GM21619 (cell line): ENCODE measurements around the gene SLC37A4.
"Not testable (repeated sequence)": the region's sequence is repeated elsewhere in the genome, so short reads cannot be mapped to it uniquely, and the experiment has no call there.

ENCODE experiments used
- ATAC-seq: cut with Tn5 transposase; IDR thresholded peaks from one replicate; pipeline ENCODE4 v1.9.1; 2021; ENCODE audit not compliant: unreplicated experiment

Gene SLC37A4

GRCh38 chr11:119030329-119031047 is at the start of gene SLC37A4:
Gene SLC37A4 (minus strand): TSS chr11:119030877.
- peak; percentile 89 for ATAC-seq

DNA sequence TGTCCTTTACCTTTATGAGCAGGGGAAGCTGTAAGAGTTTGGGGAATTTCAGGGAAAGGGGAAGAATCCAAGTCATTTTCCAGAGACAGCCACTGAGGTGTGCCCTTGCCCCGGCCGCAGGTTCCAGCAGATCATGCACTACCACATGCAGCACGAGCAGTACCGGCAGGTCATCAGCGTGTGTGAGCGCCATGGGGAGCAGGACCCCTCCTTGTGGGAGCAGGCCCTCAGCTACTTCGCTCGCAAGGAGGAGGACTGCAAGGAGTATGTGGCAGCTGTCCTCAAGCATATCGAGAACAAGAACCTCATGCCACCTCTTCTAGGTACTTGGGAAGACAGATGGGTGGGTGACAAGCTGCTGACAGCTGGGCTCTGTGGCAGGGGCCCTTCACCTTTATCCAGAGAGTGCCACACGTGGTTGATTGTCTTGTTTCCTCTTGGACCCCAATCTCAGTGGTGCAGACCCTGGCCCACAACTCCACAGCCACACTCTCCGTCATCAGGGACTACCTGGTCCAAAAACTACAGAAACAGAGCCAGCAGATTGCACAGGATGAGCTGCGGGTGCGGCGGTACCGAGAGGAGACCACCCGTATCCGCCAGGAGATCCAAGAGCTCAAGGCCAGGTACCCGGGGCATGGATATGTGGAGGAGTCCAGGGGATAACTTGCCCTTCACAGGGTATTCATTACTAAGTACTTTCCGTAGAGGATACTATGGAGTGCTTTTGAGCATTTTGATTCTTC is 48.2 kb upstream of the SLC37A4 start:
- no peak for ATAC-seq

DNA sequence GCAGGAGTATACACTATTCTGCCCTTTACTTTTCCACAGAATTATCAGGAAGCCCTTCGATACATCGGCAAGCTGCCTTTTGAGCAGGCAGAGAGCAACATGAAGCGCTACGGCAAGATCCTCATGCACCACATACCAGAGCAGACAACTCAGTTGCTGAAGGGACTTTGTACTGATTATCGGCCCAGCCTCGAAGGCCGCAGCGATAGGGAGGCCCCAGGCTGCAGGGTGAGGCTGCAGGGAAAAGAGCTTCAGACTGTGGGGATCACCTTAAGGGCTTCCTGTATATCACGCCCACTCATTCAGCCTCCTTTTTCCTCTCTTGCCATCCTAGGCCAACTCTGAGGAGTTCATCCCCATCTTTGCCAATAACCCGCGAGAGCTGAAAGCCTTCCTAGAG is 47.2 kb upstream of the SLC37A4 start:
- ATAC-seq, result no peak

DNA sequence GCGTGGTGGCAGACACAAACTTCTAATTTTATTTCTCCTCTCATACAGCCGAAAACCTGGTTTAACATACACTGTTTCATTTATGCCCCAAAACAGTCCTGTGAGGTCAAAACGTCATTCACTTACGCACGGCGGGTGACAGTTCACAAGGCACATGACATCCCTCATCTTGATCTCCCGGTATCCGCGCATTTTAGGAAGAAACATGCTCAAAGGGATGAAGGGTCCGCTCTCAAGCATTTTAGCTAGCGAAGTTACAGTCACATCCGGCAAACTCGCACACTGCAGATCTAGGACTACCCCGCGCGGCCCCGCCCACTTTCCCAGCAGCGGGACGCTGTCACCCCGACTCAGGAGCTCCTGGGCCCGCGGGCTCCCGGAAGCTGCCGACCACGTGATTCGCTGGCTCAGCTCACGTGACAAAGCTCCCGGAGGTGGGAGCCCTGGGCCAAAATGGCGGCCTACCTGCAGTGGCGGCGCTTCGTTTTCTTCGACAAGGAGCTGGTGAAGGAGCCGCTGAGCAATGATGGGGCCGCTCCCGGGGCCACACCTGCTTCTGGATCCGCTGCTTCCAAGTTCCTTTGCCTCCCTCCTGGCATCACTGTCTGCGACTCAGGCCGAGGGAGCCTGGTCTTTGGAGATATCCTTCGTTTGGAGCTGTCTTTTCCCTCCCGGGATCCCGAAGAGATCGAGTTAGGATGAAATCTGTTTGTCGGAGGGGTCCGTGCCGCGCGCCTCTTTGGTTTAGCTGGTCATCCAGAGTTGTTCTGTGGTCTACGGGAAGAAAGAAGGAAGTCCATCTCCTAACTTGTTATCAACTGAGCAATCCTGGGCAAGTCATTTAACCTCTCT is 36.9 kb upstream of the SLC37A4 start, which contains the start of gene VPS11:
Gene VPS11 (plus strand): TSS at position 448 of the 852 bp plus-strand sequence. CDS start 6 bp downstream, at position 454.
- peak; percentile 95 for ATAC-seq

DNA sequence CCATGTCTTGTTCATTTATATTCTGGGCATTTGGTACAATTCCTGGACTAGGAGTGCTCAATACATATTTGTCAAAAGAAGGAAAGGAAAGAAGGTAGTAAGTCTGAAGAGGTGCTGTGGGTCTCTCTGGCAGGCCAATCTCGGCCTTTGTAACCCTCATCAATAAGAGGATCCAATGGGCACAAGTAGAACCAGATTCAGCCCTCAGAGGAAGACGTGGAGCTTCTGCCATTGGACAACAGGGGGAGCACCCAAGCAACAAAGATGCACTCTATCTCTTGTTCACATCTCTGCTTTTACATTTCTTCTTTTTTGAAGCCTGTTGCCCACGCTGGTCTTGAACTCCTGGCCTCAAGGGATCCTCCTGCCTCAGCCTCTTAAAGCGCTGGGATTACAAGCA is 34.7 kb upstream of the SLC37A4 start:
- ATAC-seq, result no peak

- no peak for ATAC-seq
Measured at GRCh38 chr11:119062779-119063178, 32.1 kb upstream of the SLC37A4 start.

GRCh38 chr11:119061256-119061655 is 30.6 kb upstream of the SLC37A4 start:
- ATAC-seq, result no peak

DNA sequence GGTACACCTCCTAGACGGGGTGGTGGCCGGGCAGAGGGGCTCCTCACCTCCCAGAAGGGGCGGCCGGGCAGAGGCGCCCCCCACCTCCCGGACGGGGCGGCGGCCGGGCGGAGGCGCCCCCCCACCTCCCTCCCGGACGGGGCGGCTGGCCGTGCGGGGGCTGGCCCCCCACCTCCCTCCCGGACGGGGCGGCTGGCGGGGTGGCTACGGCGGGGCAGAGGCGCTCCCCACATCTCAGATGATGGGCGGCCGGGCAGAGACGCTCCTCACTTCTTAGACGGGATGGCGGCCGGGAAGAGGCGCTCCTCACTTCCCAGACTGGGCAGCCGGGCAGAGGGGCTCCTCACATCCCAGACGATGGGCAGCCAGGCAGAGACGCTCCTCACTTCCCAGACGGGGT is 28.5 kb upstream of the SLC37A4 start:
- not testable (repeated sequence) for ATAC-seq

DNA sequence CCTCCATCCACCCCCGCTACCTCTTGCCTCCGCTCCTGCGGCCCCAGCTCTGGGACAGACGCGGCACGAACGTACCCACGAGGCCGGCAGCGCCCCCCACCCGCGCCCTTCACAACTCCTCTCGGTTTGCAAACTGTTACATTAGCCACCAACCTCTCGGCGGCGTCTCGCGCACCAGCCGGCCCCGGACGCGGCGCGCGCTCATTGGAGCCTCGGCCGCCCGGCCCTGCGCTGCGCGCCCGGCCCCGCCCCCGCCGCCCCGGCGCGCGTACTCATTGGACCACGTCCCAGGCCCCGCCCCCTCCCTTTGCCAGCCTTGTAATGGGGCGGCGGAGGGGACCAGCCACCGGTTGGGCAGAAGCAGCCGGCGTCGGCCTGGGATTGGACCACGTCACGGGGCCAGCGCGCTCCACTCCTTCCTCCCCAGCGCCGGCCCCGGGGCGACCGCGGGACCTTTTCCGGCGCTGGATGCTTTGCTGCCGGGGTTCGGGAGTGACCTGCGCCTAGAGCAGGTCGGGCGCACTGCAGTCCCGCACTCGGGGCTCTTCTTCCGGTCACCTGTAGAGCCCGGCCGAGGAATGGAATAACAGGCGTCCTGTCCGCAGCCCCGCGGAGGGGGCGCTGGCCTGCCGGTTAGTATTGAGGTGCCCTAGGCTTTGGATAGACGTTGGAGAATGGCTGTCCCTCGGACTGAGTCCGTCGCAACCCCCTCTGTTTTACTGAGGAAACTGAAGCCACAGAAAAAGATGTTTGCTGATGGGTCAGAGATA is 26.5 kb upstream of the SLC37A4 start, which contains the start of gene HYOU1:
Gene HYOU1 (minus strand): TSS at position 206 of the 770 bp plus-strand sequence. CDS start 1,045 bp downstream, outside the sequence.
- ATAC-seq, result peak; percentile 92

GRCh38 chr11:119056421-119056999 is 25.8 kb upstream of the SLC37A4 start:
- ATAC-seq, result no peak

DNA sequence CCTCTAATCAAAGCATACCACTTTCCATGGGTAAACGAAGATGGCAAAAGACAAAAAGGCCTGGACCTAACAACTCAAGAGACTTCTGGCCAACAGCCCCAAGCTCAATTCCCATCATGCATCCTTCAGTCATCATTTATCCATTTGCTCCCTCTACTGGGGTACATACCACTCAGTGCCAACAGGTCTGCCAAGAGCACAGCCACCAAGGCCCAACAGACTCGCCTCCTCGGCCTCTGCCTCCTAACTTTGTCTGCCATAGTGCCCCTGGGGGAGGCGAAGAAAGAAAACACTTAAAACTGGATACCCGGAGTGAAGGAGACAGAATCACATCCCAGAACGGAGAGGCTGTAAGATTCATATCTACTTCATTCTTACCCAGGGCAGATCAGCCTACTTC is 25.2 kb upstream of the SLC37A4 start:
- no peak for ATAC-seq

DNA sequence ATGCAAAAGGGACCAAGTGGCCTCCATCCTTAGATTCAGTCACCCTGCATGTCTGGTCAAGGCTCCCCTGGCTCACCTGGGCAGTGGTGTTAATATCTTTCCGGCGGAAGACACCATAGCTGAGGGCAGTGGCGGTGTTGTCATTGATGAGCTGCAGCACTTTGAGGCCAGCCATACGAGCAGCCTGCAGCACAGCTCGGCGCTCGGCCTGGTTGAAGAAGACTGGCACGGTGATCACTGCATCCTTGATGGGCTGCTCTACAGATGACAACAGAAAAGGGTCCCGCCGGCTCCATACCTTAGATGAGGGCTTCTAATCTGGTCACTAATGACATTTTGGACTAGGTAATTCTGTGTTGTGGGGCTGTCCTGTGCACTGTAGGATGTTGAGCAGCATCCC is 23.7 kb upstream of the SLC37A4 start:
- ATAC-seq, result no peak

GRCh38 chr11:119052163-119052814 is 21.6 kb upstream of the SLC37A4 start:
- ATAC-seq, result peak; percentile 15

GRCh38 chr11:119051440-119052162 is 20.9 kb upstream of the SLC37A4 start:
- ATAC-seq, result peak; percentile 48

DNA sequence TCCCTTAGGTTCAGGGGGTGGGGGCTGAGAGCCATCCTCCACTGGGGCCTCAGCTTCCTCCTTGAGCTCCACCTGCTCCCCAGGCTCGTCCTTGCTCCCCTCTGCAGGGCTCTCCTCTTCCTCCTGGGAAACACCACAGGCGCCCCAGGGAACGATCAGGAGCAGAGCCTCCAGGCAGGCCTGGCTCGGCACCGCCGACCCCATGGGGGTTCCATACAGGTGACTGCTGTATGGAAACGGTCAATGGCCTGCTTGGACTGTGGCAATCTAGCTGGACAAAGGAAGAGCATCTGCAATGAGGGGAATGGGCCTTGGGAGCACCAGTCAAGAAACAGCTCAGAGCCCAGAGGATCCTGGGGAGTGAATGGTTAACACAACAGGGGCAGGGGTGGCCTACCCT is 18.4 kb upstream of the SLC37A4 start:
- ATAC-seq, result no peak

GRCh38 chr11:119048644-119049043 is 18.0 kb upstream of the SLC37A4 start:
- ATAC-seq, result no peak

GRCh38 chr11:119047205-119047604 is 16.5 kb upstream of the SLC37A4 start:
- ATAC-seq, result no peak

DNA sequence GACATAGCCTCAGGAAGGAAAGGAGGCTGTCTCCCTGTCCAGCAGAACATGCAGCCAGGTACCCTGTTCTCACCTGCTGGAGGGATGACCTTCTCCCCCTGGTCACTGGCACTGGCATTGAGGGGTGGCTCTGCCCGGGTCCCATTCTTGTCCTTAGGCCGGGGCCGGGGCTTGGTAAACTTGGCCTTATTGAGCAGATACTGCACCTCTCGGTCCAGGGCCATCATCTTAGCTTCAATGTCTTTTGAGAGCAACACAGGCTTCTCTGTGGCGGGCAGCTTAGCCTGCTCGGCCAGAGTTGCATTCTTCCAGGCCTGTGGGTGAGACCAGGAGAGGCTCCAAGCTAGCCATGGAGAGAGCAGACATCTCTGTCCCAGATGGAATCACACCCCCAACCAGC is 15.8 kb upstream of the SLC37A4 start:
- ATAC-seq, result no peak

- no peak for ATAC-seq
Measured at GRCh38 chr11:119044708-119045107, 14.0 kb upstream of the SLC37A4 start.
